IPS-20b (cell line): ENCODE measurements around the gene CHD6.

ENCODE experiments used
- H3K27ac ChIP-seq: one replicate; pipeline ENCODE4 v1.5.1; 2013; ENCODE audit warnings: low read length
- H3K27me3 ChIP-seq: 2 replicates; pipeline ENCODE4 v1.6.1; 2013; ENCODE audit warnings: mild to moderate bottlenecking, low read length, inconsistent platforms; ENCODE audit not compliant: insufficient read depth
- H3K36me3 ChIP-seq: 2 replicates; pipeline ENCODE4 v1.6.1; 2013; ENCODE audit warnings: low read depth, mild to moderate bottlenecking, inconsistent platforms, low read length, moderate library complexity; ENCODE audit not compliant: insufficient read depth
- H3K4me1 ChIP-seq: 2 replicates; pipeline ENCODE4 v1.6.1; 2013; ENCODE audit warnings: mild to moderate bottlenecking, control low read depth, inconsistent platforms, low read length, moderate library complexity; ENCODE audit not compliant: insufficient read depth
- H3K4me3 ChIP-seq: 2 replicates; pipeline ENCODE4 v1.5.1; 2013; ENCODE audit warnings: mild to moderate bottlenecking, low read length, inconsistent platforms
- H3K9ac ChIP-seq: 2 replicates; pipeline ENCODE4 v1.6.1; 2013; ENCODE audit warnings: low read depth, mild to moderate bottlenecking, inconsistent platforms, low read length, moderate library complexity
- H3K9me3 ChIP-seq: 2 replicates; pipeline ENCODE4 v1.6.1; 2013; ENCODE audit warnings: mild to moderate bottlenecking, low read depth, low read length, inconsistent platforms; ENCODE audit not compliant: insufficient read depth

Gene CHD6

GRCh38 chr20:41560970-41561369 lies 57.2 kb downstream of the CHD6 start:
- Histone ChIP-seq H3K27ac (no peak overlapping the region), H3K9me3 (peaks cover 9% of the 10 kb centered on the region; the same call in 1 of the 2 replicates), H3K4me3 (no peak overlapping the region), H3K9ac (no peak overlapping the region), H3K27me3 (no peaks in the 10 kb centered on the region), H3K4me1 (no peaks in the 10 kb centered on the region; the same call in 1 of the 2 replicates), H3K36me3 (peaks cover 10% of the 10 kb centered on the region)

- H3K9ac ChIP-seq, result no peak overlapping the region
- no peaks in the 10 kb centered on the region; the same call in 1 of the 2 replicates for H3K4me1 ChIP-seq
- no peak overlapping the region for H3K4me3 ChIP-seq
- peaks cover 10% of the 10 kb centered on the region; the same call in 1 of the 2 replicates for H3K36me3 ChIP-seq
- H3K9me3 ChIP-seq, result peaks cover 9% of the 10 kb centered on the region; the same call in 1 of the 2 replicates
- no peak overlapping the region for H3K27ac ChIP-seq
- no peaks in the 10 kb centered on the region for H3K27me3 ChIP-seq
Observed at GRCh38 chr20:41559658-41560057, 58.5 kb downstream of the CHD6 start.

DNA sequence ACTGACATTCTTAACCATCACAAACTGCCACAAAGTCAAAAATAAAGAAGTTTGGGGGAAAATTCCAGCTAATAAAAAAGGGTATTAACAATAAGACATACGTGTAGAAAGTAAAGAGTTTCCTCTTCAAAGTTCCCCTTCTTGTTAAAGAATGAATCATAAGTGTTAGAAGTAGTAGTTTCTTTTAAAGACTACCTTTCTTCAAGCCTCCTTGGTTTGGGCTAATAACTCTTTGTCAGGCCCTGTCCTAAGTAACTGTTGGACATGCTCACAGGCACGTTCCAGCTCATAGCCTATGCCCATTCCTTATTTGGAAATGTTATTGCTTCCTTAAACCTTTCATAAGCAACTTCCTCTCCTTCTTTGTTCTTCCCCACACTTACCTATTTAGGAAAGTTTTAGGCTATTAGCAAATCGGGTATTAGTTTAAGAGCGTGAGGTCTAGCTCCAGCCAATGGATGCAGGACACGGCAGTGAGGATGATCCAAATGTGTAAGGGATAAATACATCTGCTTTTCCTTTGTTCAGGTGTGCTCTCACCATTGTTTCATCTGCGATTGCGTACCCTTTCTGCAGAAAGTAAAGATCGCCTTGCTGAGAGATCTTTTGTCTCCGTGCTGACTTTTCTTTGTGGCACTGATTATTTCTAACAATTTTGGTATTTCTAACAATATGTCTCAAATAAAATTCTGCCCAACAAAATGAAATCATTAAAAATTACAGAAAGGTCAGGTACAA lies 64.9 kb downstream of the CHD6 start:
- H3K4me3 ChIP-seq, result no peak overlapping the region
- H3K4me1 ChIP-seq, result no peaks in the 10 kb centered on the region
- no peaks in the 10 kb centered on the region for H3K27me3 ChIP-seq
- H3K9ac ChIP-seq, result no peak overlapping the region
- peaks cover 24% of the 10 kb centered on the region for H3K9me3 ChIP-seq
- H3K27ac ChIP-seq, result no peak overlapping the region
- H3K36me3 ChIP-seq, result peaks cover 17% of the 10 kb centered on the region

DNA sequence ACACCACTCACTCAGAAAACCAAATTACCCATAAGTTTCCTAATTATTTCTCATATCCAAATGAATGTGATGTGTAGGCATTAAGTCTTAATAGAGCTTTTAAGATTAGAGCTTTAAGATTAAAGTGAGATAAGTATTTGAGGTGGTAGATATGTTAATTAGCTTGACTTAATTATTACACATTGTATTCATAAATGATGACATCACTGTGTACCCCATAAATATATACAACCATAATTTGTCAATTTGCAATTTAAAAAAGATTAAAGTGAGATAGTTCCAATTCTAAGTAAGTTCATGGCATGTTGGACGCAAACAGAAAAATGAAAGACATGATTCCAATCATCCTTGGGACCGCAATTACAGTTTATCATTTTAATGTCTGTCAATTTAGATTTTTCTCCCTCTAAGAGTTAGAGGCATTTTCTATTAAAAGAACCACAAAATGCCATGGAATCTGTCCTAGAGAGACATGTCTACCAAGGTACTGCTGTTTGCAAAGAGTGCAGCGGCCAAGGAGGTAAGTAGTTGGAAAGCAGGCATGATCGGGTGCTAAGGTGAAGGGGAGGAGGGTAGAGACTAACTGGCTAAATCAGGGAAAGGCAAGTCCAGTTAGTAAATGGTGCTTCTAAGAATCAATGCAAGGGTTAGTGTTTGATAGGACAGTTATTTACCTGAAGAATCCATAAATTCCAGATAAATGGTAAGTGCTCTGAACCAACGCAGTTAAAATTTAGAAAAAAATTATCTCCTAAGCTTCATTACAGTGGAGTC lies 65.7 kb downstream of the CHD6 start:
- no peak overlapping the region for H3K9ac ChIP-seq
- no peak overlapping the region for H3K4me3 ChIP-seq
- peaks cover 17% of the 10 kb centered on the region for H3K36me3 ChIP-seq
- peaks cover 24% of the 10 kb centered on the region for H3K9me3 ChIP-seq
- no peak overlapping the region for H3K27ac ChIP-seq
- H3K27me3 ChIP-seq, result no peaks in the 10 kb centered on the region
- H3K4me1 ChIP-seq, result no peaks in the 10 kb centered on the region; the same call in 1 of the 2 replicates

DNA sequence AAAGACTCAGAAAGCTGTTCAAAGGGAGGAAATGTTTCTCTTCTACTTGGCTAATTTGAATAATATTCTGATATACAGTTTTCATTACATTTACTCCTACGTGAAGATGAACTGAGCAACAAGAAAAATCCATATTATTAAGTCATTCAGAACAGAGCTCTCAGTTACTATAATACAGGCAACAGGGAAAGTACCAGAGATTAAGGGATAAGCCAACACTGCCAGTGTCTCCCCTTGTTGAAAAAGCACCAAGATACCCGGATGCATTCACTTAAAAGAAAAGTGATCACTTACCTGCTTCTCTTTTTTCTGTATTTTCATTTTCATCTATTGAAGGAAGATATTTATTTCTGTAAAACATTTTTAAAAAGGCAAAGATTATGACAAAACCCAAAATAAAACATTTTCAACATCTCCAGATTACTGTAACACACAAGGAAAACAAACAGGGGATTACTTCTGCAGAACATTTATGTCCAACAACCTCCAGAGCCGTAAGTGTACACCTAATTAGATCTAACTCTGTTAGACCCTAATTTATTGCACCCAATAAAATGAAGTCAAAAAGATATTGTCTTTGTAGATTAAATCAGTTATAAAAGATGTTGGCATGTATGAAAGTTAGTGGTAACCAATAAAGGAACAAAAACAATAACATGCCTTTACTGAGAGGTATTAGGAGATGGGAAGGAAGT lies 67.0 kb downstream of the CHD6 start:
- Histone ChIP-seq H3K27me3 (no peaks in the 10 kb centered on the region), H3K36me3 (peaks cover 8% of the 10 kb centered on the region), H3K4me1 (no peaks in the 10 kb centered on the region; the same call in 1 of the 2 replicates), H3K27ac (no peak overlapping the region), H3K9ac (no peak overlapping the region), H3K9me3 (peaks cover 16% of the 10 kb centered on the region), H3K4me3 (no peak overlapping the region)

- Histone ChIP-seq H3K27me3 (no peaks in the 10 kb centered on the region), H3K4me3 (no peak overlapping the region), H3K27ac (no peak overlapping the region), H3K9me3 (peaks cover 6% of the 10 kb centered on the region; the same call in 1 of the 2 replicates), H3K4me1 (no peaks in the 10 kb centered on the region; the same call in 1 of the 2 replicates), H3K9ac (no peak overlapping the region), H3K36me3 (peaks cover 8% of the 10 kb centered on the region)
Observed at GRCh38 chr20:41547221-41547620, 71.0 kb downstream of the CHD6 start.

DNA sequence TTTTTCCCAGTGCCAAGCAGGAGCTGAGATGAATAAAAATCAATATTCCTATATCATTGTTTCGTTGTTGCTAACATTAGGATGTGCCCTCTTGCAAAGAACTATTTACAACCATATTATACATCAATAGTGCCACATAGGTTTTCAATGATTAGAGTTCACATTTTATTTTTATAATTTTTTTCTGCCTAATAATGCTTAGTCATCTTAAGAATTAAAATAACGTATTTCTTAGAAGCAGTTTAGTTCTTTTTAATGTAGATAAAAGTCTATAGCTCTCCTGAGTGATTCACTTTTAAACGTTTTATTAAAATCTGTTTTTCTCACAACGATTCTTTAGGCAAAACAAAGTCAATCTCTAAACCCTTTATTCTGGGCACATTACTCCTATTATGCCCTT lies 71.6 kb downstream of the CHD6 start:
- Histone ChIP-seq H3K9ac (no peak overlapping the region), H3K4me3 (no peak overlapping the region), H3K27ac (no peak overlapping the region), H3K27me3 (no peaks in the 10 kb centered on the region), H3K36me3 (peaks cover 8% of the 10 kb centered on the region), H3K9me3 (peaks cover 6% of the 10 kb centered on the region; the same call in 1 of the 2 replicates), H3K4me1 (no peaks in the 10 kb centered on the region; the same call in 1 of the 2 replicates)

- H3K4me3 ChIP-seq, result no peak overlapping the region
- H3K9me3 ChIP-seq, result no peaks in the 10 kb centered on the region
- H3K27ac ChIP-seq, result no peak overlapping the region
- no peaks in the 10 kb centered on the region; the same call in 1 of the 2 replicates for H3K4me1 ChIP-seq
- H3K9ac ChIP-seq, result no peak overlapping the region
- no peaks in the 10 kb centered on the region for H3K27me3 ChIP-seq
- H3K36me3 ChIP-seq, result peaks cover 13% of the 10 kb centered on the region; the same call in 1 of the 2 replicates
Observed at GRCh38 chr20:41544472-41544871, 73.7 kb downstream of the CHD6 start.

GRCh38 chr20:41540918-41541317 lies 77.3 kb downstream of the CHD6 start:
- H3K36me3 ChIP-seq, result peaks cover 28% of the 10 kb centered on the region

DNA sequence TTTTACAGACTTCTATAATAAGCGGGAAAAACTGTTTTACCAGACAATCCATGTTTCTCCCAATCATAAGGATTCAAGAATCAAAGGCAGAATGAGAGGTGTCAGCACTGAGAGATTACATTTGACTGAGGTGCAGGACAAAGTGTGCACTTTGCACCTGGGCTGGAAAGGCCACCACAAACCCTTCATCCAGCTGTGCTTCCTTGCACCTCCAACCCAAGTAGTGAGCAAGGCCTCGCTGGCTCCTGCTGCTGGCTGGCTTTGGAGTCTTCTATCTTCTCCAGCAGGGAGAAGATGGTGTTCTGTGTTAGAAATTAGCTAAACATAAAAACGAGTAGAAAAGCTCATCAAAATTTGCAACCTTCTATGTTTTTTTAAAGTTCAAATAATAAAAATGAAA lies 77.7 kb downstream of the CHD6 start:
- Histone ChIP-seq H3K36me3 (peaks cover 28% of the 10 kb centered on the region), H3K9ac (no peak overlapping the region), H3K27ac (no peak overlapping the region), H3K4me3 (no peak overlapping the region), H3K4me1 (no peaks in the 10 kb centered on the region), H3K27me3 (no peaks in the 10 kb centered on the region), H3K9me3 (peaks cover 8% of the 10 kb centered on the region)

More at GRCh38 chr20:41540918-41541317, 77.3 kb downstream of the CHD6 start:
- Histone ChIP-seq H3K27ac (no peak overlapping the region), H3K4me1 (no peaks in the 10 kb centered on the region), H3K27me3 (no peaks in the 10 kb centered on the region), H3K9ac (no peak overlapping the region), H3K4me3 (no peak overlapping the region), H3K9me3 (peaks cover 8% of the 10 kb centered on the region)

DNA sequence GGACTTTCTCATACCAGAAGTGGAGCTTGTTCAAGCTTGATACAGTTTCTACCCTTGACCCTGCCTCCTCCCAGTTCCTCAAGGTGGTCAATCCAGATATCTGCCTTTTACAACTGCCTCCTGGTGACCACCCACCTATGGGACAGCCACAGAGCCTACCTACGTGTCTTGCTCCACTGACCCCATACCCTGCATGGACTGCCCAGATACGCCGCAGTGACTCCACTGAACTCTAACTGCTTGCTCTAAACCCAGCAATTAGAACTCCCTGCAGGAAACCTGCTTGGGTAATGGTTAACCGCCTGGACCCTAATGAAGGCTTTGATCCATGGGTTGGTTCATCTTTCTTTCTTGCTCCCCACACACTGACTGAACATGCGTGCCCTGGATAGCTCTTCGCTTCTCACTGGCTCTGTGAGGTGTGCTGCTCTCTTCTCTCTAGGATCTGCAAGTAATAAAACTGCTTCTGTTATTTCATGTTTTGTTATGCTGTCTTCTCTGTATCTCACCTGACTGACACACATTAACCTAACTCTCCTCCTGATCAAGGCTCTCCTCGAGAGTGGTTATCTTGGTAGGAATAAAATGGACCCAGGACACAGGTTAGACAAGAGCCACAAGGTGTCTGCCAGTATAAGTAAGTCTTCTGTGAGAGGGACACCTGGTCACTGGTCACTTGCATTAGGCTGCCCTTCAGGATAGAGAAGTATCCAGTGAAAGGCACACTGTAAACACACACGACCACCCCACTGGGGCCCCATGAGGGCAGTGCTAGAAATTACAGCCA lies 79.2 kb downstream of the CHD6 start:
- H3K27ac ChIP-seq, result no peak overlapping the region
- peaks cover 28% of the 10 kb centered on the region for H3K36me3 ChIP-seq
- H3K4me3 ChIP-seq, result no peak overlapping the region
- H3K27me3 ChIP-seq, result no peaks in the 10 kb centered on the region
- H3K9ac ChIP-seq, result no peak overlapping the region
- H3K9me3 ChIP-seq, result peaks cover 8% of the 10 kb centered on the region
- no peaks in the 10 kb centered on the region for H3K4me1 ChIP-seq
